Activated gamma-delta T cell (primary cell): ENCODE data around the gene TFF2.

ENCODE experiments used
- DNase-seq: peaks from one replicate; lab custom pipeline; 2025; lab: John Stamatoyannopoulos, UW

The TFF2 gene

GRCh38 chr21:42320791-42321190 lies 30.0 kb downstream of the TFF2 start:
- DNase-seq: no peak

DNA sequence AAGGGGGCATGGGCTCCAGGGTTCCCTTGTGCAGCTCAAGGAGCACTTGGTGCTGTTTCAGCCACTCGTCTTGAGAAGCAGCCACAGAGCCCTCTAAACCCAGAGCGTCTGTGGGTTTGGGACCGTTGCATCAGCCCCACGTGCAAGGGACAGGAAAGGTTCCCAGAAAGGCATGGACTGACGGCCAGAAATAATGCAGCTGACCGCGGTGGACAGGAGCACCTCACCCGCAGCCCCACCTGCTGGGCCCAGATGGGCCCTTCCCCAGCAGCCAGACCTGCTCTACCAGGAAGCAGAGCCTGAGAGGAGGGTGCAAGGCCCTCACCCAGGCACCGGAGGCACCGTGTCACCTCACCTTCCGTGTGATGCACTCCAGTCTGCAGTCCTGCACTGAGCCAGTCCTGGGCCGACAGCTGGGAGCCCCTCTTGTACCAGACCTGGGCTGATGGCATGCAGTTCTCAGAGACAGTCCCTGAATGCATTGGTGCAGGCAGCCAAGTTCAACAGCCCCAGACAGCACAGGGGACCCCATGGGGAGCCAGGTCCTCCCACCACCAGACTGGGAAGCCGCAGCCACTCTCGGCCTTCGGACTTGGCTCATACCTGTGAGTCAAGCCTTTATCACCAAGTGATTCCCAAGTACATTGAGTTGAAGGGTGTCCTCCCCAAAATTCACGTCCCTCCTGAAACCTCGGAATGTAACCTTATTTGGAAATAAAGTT lies 30.8 kb downstream of the TFF2 start:
- no peak for DNase-seq

DNA sequence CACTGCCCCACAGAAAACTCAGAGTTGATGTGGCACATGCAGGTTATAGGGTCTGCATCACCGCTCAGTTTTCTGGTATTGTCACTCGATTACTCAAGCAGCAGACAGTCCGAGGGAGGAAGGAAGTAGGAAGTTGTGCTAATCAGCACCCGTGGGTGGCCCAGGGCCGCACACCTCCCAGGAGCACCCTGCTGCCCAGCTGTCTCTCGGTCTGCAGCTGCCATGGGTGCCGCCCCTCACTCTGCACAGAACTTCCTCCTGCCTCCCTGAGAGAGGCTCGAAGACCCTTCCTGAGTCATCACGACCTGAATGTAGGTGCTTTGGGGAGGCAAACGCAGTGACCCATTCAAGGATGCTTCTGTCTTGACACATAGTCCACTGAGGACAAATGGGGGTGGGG lies 31.4 kb downstream of the TFF2 start:
- no peak for DNase-seq

DNA sequence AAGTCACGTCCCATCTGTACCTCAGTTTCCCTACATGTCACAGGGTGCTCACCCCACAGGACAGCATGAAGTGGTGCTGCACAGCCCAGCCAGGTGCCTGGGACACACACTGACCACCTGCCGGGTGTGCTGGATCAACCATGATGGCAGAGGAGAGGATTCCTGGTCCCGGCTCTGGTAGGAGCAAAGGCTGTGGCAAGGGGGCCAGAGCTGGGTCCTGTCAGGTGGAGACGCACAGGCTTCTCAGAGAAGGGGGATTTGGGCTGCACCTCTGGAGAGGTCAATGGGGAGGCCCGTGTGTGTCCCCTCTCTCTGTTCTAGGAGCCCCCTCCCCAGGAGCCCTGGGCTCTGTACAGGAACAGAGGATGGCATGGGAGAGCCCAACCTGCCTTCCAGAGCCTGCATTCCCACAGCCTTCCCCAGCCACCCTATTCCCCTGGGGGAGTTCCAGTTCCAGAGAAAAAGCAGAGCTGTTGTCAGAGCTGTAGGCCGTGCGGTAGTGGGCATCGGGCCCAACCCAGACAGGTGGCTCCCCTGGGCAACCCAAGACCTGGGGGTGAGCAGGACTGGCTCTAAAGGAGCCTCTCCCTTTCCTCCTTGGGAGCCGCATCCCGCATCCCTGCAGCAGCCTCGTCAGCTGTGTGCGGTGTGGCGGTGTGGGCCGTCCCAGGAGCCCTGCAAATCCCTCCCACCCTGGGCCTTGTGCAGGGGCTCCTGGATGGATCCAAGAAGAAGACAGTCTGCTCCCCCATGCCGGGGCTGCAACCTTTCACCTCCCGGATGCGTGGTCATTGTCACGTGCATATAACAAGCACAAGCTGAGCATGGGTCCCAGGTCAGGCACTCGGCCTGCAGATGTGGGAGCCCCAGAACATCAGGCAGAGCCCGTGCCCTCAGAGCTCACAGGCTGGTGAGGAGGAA lies 32.7 kb downstream of the TFF2 start:
- no peak for DNase-seq

DNA sequence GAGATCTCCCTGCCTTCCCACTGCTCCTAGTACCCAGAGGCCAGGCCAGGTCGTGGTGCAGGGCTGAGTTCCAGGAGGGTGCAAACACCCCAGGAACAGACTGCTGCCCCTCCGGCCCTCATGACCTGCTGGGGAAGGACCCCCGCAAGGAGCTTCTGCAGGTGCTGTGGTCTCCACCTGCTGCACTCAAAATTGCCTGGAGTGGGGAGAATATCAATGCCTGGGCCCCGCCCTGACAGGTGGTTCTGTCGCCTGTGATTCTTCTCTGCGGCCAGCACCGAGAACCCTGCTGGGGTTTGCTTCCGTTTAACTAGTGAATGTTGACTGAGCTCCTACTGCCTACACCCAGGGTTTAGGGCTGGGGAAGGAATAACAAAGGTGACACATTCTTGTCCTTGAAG lies 33.5 kb downstream of the TFF2 start:
- no peak for DNase-seq

DNA sequence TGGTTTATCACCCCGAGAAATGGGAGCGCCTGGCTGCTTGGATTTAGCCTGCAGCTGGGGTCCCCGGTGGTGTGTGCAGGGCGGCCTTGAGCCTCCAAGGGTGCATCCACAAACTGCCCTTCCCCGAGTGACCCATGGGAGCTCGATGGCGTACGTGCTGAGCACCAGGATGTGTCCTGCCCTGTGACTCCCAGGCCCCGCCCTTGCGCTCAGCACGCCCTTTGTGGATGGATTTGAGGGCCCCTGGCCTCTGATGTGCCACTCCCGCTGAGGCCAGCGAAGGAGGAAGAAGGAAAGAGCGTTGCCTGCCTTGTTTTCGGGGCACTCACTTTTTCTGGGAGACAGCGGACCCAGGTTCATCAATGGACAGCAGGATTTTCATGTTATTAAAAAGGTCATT lies 33.9 kb downstream of the TFF2 start:
- no peak for DNase-seq

GRCh38 chr21:42315296-42315891 lies 35.4 kb downstream of the TFF2 start, which contains the start of gene TFF3:
TSS of gene TFF3 (minus strand) at chr21:42315409. CDS start at chr21:42315374, 35 bp downstream.
- no peak for DNase-seq

DNA sequence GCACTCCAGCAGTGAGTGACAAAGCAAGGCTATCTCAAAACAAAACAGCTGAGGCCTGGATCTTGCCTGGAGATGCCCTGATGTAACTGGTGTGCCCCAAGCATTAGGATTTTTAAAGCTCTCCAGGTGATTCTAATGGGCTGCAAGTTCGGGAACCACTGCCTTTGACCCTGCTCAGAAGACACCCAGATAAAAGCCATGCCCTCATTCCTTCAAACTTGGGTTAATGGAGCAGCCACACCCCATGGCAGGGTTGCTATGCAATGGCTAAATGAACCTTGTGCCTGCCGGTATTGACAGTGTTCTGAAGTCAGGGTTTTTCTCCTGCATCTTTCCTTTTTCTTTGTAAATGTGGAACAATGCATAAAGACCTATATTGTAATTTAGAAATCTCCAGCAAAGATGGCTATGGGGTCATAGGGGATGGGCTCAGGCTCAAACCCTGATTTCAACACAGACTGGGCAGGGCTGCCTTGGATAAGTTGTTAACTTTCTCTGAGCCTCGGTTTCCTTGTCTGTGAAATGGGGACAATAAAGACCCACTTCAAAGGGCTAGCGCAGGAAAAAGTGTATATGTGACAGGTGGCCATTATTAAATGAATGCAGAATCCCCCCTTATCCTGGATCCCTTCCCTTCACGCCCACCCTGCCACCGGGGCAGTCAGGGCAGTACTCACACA lies 36.0 kb downstream of the TFF2 start:
- DNase-seq: no peak

DNA sequence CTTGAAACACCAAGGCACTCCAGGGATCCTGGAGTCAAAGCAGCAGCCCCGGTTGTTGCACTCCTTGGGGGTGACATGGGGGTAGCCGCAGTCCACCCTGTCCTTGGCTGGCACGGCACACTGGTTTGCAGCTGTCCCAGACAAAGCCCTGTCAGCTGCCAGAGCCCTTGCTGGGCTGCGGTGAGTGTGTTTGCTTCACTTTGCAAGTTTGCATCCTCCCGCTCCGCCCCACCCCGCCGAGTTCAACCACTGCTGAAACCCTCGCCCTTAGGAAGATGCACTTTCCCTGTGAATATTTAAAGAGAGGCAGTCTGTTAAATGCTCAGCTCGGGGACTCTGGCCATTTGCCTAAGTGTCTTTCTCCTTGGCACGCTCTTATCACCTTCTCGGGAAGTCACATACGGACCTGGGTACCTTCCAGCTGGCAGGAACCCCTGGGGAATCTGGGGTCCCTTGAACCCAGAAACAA lies 37.3 kb downstream of the TFF2 start:
- no peak for DNase-seq

- DNase-seq: no peak
Observed at GRCh38 chr21:42312626-42313104, 38.1 kb downstream of the TFF2 start.

DNA sequence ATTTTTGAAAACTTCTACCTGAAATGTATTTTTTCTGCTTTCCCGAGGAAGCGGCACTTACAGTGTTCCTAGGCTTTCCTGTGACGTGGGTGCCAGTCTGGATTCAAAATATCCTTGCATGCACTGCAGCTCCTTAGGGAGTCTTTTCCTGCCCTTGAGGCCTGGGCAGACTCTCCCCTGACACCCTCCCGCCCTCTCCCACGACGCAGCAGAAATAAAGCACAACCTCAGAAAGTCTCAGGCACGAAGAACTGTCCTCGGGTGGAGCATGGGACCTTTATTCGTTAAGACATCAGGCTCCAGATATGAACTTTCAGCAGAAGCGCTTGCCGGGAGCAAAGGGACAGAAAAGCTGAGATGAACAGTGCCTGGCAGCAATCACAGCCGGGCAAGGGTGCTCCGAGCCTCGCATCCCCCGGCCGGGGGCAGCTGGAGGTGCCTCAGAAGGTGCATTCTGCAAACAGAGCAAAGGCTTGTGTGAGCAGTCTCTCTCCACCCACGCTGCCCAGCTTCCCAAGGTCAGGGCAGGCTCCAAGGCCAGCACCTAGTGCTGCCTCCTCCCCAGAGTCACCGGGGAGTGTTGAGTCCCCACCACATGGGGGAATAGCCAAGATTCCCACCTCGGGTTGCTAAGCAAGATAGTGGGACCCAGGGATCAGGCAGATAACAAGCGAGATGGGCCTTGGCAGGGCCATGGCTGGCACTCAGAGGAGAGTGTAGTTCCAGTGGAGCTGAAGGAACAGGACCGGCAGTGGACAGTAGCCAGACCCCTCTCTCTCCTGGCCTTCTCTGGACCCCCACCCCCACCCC lies 38.8 kb downstream of the TFF2 start:
- no peak for DNase-seq

GRCh38 chr21:42311160-42311559 lies 39.6 kb downstream of the TFF2 start:
- no peak for DNase-seq

GRCh38 chr21:42310411-42311001 lies 40.3 kb downstream of the TFF2 start:
- no peak for DNase-seq

GRCh38 chr21:42309753-42310213 lies 41.0 kb downstream of the TFF2 start:
- DNase-seq: no peak

DNA sequence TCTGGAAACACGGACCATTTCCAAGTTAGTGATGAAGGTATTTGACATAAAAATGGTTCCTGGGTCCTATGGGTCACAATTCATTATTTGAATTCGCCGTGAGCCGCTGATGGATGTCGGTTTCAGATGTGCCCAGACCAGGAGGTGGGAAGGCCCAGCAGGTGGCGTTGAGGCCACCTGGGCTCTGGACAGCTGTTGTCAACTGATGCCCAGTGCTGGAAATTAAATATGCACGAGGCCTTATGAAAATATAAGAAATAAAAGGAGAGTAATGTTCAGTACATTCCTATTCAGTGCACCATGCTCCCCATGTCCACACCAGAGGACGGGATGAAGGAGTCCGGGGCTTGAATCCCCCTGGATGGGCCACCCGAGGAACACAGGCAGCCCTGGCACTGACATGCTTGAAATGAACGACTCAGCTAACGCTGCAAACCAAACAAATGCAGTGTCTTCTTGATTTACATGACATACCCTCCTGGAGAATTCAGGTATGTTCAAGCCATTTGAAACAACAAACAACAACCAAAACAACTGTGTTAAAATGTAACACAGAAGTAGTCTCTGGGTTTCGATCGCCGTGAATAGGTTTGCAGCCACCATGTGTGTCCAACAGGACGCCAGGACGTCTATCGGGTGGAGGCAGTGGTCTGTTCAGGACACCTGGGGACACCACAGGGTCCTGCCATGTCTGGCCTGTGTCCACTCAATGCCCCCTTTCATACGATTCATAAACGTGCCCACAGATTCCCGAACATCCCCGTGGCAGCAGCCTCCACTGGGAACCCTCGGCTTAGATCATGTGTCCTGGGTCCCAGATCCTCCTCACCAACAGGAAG lies 41.7 kb downstream of the TFF2 start:
- no peak for DNase-seq

DNA sequence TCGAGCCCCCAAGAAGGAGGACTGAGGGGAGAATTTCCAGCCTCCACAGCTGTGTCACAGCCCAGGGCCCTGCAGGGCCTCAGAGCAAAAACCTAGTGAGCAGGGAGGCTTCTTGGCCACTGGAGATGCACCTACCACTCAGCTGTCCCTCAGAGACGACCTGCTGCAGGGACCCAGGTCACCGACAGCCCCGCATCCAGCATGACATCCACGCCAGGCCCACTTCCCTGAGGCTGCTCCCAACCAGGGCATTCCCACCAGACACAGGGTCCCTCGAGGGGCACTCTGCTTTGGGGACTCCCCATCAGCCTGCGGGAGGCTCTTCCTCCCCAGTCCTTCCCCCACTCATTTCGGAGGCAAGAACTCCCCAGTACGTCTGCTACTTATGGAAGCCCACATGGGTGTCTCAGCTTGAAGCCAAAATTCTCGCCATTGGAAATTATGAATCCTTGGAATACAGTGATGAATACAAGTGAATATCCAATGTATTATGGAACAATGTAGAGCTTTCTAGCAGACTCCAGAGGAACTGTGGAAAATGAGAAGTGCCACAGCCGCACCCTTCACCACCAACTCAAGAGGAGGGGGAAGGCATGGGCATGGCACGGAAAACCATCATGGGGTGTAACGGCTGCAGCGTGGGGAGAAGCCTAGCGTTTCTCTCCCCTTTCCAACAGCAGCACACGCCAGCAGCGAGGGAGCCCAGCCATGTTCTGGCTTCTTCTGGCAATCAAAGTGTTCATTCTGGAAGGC lies 42.5 kb downstream of the TFF2 start:
- no peak for DNase-seq

GRCh38 chr21:42307106-42307505 lies 43.7 kb downstream of the TFF2 start:
- no peak for DNase-seq

- no peak for DNase-seq
Observed at GRCh38 chr21:42306366-42307035, 44.3 kb downstream of the TFF2 start.
